Neural progenitor cell (in vitro differentiated cells): ENCODE measurements around the gene PMEL.

Experiments used
- EZH2 ChIP-seq: fragments of 200-600 bp; sonication (generic); IDR thresholded peaks from 2 replicates; pipeline ENCODE4 v1.6.1; 2017; ENCODE audit warnings: antibody characterized with exemption, mild to moderate bottlenecking, moderate library complexity
- EZH2phosphoT487 ChIP-seq: fragments of 200-600 bp; sonication (generic); IDR thresholded peaks from 2 replicates; pipeline ENCODE4 v1.6.1; 2017; ENCODE audit warnings: antibody characterized with exemption
- TF ChIP-seq, protein P1 (sequence below): fragments of 200-600 bp; sonication (generic); IDR thresholded peaks from 2 replicates; pipeline ENCODE4 v1.5.1; 2017; ENCODE audit warnings: antibody characterized with exemption, mild to moderate bottlenecking

DNA sequence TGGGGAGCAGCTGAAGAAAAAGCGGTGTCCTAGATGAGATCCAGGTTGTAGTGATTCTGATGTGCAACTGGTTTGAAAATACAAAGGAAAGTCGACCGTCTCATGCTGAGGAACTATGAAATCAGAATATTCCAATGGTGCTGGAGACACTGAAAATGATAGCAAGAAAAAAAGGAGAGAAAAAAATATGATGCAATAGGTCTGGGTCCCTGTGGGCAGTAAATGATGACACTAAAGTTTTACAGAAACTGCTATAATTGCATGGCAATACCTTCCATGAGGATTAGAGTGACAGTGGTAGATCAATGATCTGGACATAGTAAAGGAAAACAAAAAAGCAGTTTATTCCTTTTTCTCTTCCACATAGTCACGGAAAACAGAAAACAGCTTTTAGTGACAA is 40.5 kb downstream of the PMEL start:
- TF ChIP-seq, protein P1, sequence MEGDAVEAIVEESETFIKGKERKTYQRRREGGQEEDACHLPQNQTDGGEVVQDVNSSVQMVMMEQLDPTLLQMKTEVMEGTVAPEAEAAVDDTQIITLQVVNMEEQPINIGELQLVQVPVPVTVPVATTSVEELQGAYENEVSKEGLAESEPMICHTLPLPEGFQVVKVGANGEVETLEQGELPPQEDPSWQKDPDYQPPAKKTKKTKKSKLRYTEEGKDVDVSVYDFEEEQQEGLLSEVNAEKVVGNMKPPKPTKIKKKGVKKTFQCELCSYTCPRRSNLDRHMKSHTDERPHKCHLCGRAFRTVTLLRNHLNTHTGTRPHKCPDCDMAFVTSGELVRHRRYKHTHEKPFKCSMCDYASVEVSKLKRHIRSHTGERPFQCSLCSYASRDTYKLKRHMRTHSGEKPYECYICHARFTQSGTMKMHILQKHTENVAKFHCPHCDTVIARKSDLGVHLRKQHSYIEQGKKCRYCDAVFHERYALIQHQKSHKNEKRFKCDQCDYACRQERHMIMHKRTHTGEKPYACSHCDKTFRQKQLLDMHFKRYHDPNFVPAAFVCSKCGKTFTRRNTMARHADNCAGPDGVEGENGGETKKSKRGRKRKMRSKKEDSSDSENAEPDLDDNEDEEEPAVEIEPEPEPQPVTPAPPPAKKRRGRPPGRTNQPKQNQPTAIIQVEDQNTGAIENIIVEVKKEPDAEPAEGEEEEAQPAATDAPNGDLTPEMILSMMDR: no peak
- no peak for TF ChIP-seq EZH2
- no peak for TF ChIP-seq EZH2phosphoT487
